ENCODE measurements around the gene BOD1L2.
A peak's percentile ranks its signal among the peaks of the same experiment; 100 is the strongest.

The BOD1L2 gene

DNA sequence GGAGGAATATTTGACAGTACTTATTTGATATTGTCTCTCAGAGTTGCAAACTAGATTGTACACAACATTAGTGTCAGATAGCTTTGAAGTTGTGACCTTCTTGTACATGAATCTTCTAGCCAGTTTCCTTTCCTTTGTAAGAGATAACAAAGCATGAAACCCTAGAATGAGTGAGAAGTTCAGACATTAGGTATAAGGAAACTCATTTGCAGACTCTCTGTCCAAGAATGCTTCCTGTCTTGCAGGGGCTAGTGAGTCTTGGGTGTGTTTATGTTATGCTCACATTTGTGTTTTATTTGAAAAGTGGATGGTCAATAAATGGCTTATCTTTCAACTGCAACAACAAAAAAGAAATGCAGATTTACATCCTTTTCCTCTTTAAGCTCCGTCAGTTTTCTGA lies 1.4 kb downstream of the BOD1L2 start:
- no peak for DNase-seq
- Histone ChIP-seq H3K27me3 (no peaks in the 10 kb centered on the region), H3K36me3 (no peaks in the 10 kb centered on the region), H3K4me1 (peaks cover 13% of the 10 kb centered on the region), H3K9me3 (no peaks in the 10 kb centered on the region), H3K4me3 (ENCODE audit: low read depth, low read length) (no peak overlapping the region)
- TF ChIP-seq, protein P1, sequence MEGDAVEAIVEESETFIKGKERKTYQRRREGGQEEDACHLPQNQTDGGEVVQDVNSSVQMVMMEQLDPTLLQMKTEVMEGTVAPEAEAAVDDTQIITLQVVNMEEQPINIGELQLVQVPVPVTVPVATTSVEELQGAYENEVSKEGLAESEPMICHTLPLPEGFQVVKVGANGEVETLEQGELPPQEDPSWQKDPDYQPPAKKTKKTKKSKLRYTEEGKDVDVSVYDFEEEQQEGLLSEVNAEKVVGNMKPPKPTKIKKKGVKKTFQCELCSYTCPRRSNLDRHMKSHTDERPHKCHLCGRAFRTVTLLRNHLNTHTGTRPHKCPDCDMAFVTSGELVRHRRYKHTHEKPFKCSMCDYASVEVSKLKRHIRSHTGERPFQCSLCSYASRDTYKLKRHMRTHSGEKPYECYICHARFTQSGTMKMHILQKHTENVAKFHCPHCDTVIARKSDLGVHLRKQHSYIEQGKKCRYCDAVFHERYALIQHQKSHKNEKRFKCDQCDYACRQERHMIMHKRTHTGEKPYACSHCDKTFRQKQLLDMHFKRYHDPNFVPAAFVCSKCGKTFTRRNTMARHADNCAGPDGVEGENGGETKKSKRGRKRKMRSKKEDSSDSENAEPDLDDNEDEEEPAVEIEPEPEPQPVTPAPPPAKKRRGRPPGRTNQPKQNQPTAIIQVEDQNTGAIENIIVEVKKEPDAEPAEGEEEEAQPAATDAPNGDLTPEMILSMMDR (IDR thresholded peaks at IDR 0.05; ENCODE audit: low read depth, low read length), result no peak

DNA sequence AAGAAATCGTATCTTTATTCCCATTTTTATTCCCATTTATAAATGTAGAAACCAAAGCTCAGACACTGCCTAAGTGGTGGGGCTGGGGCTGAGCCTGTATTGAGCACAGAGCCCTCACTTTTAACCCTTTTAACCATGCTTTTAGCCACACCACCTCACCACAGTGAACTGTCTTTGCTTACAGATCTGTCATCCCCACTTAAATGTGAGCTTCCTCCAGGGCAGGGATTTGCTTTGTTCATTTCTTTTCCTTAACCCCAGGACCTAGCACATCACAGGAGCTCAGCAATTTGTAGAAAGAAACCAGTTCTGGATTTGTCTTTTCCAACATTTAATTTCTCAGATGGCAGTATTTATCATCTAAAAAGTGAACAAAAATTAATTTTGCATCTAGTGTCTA lies 2.2 kb downstream of the BOD1L2 start:
- Histone ChIP-seq H3K36me3 (no peaks in the 10 kb centered on the region), H3K9me3 (no peaks in the 10 kb centered on the region), H3K4me1 (peaks cover 13% of the 10 kb centered on the region), H3K27me3 (no peaks in the 10 kb centered on the region), H3K4me3 (ENCODE audit: low read depth, low read length) (no peak overlapping the region)
- TF ChIP-seq, protein P1 (IDR thresholded peaks at IDR 0.05; ENCODE audit: low read depth, low read length), result no peak
- DNase-seq, result no peak

DNA sequence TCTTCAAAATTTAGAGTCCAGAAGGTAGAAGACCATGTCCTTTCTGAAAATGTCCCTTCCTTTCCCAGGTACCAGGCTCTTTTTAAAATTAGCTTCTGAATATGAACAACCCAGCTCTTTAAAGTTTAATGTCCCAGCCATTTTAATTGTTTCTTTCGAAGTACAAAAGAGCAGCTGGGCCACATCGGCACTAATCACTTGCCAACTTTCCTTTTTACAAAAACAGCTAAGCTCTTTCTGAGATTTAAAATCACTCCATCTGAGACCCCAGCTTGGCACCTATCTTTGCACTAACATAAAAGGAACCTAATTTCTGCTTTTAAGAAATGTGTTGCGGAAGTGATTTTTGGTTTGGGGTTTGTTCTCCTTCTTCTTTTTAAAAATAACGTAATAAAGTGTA lies 2.6 kb downstream of the BOD1L2 start:
- TF ChIP-seq, protein P1 (IDR thresholded peaks at IDR 0.05; ENCODE audit: low read depth, low read length), result no peak
- H3K4me3 ChIP-seq (ENCODE audit: low read depth, low read length), result no peak overlapping the region
- DNase-seq, result no peak
- H3K9me3 ChIP-seq, result no peaks in the 10 kb centered on the region
- no peaks in the 10 kb centered on the region for H3K27me3 ChIP-seq
- no peaks in the 10 kb centered on the region for H3K36me3 ChIP-seq
- peaks cover 13% of the 10 kb centered on the region for H3K4me1 ChIP-seq

DNA sequence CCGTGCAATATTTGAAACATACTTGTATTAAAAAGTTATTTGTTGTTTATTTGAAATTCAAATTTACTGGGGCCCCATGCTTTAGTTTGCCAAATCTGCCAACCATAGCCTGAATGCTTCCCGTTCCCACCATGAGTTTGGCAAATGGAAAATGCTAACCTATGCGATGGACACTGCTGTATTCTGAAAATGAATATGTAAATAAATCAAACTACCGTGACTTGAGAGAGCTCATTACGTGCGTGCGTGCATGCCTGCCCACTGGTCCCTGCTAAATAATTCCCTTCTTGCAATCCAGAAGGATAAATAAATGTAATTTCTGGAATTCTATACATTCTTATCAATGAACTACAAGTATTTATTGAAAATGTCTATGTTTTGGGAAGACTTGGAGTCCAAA lies 3.2 kb downstream of the BOD1L2 start:
- Histone ChIP-seq H3K9me3 (no peaks in the 10 kb centered on the region), H3K36me3 (no peaks in the 10 kb centered on the region), H3K4me3 (ENCODE audit: low read depth, low read length) (no peak overlapping the region), H3K4me1 (peaks cover 13% of the 10 kb centered on the region), H3K27me3 (no peaks in the 10 kb centered on the region)
- DNase-seq, result no peak
- TF ChIP-seq, protein P1 (IDR thresholded peaks at IDR 0.05; ENCODE audit: low read depth, low read length), result no peak

DNA sequence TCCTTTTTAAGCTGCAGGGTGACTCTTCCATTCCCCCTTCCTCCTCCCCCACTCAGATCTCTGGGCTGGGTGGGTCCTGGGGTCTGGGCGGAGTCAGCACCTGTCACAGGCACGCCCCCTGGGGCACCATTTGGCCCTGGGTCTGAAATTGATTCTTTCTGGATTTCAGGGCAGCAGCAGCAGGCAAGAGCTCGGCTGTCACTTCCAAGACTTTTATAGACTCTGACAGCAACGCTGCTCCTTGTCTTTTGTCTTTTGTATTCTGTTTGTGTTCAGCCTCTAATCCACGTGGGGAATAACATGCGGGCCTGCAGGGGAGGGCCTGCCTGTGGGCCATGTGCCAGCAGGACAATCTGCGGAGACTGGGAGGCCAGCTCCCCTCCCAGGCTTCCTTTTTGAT lies 3.9 kb downstream of the BOD1L2 start:
- H3K27me3 ChIP-seq, result no peaks in the 10 kb centered on the region
- H3K36me3 ChIP-seq, result no peaks in the 10 kb centered on the region
- TF ChIP-seq, protein P1 (IDR thresholded peaks at IDR 0.05; ENCODE audit: low read depth, low read length), result no peak
- H3K4me3 ChIP-seq (ENCODE audit: low read depth, low read length), result peak overlapping the region; percentile 21; the same call in 1 of the 2 replicates
- H3K4me1 ChIP-seq, result peaks cover 13% of the 10 kb centered on the region
- H3K9me3 ChIP-seq, result no peaks in the 10 kb centered on the region
- DNase-seq, result peak; percentile 72

DNA sequence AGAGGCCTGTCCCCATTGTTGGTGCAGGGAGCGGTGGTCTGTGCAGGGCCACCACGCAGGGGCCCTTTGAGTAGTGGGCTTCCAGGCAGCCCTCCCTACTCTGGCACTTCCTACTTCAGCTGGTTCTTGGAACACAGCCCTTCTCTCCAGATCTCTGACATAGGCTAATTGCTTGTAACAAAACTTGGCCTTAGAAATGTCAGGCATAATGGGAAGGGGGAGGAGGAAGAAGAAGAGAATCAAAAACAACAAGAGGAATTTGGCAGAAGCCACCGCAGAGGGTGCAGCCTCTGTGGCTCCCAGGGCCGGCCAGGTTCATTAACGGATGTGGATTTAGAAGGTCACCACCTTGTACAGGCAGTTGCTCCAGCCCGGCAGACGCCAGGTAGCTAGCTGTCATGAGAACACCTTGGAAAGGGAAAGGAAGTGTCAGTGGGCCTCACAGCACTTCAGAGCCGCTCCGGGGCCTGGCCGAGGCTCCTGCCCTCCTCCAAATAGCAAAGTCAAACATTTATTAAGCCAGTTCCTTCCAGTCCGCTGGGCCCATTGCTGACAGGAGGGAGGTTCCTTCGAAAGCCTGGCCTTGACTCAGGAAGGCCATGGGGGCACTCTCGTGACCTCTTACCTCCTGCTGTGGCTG lies 7.4 kb downstream of the BOD1L2 start:
- no peak for DNase-seq
- Histone ChIP-seq H3K27me3 (no peaks in the 10 kb centered on the region), H3K4me3 (ENCODE audit: low read depth, low read length) (no peak overlapping the region), H3K9me3 (no peaks in the 10 kb centered on the region), H3K4me1 (peaks cover 13% of the 10 kb centered on the region), H3K36me3 (no peaks in the 10 kb centered on the region)
- TF ChIP-seq, protein P1 (IDR thresholded peaks at IDR 0.05; ENCODE audit: low read depth, low read length), result no peak
